NCI-H1436 (cell line): ENCODE measurements around the gene SAMD3.
"Not testable (repeated sequence)": the region's sequence is repeated elsewhere in the genome, so short reads cannot be mapped to it uniquely, and the experiment has no call there.

ENCODE experiments used
- DNase-seq: peaks from one replicate; lab custom pipeline; 2025; lab: John Stamatoyannopoulos, UW

The SAMD3 gene

DNA sequence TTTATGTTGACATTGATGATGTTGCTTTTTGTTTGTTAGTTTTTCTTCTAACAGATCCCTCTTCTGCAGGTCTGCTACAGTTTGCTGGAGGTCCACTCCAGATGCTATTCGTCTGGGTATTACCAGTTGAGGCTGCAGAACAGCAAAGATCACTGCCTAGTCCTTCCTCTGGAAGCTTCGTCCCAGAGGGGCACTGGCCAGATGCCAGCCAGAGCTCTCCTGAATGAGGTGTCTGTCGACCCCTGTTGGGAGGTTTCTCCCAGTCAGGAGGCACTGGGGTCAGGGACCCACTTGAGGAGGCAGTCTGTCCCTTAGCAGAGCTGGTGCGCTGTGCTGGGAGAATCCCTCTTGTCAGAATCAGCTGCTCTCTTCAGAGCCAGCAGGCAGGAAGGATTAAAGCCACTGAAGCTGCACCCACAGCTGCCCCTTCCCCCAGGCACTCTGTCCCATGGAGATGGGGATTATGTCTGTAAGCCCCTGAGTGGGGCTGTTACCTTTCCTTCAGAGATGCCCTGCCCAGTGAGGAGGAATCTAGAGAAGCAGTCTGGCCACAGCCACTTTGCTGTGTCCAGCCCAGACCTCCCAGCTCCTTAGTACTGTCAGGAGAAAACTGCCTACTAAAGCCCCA, 49.3 kb downstream of the SAMD3 start:
- not testable (repeated sequence) for DNase-seq

GRCh38 chr6:130170160-130170559, 52.6 kb downstream of the SAMD3 start:
- not testable (repeated sequence) for DNase-seq

DNA sequence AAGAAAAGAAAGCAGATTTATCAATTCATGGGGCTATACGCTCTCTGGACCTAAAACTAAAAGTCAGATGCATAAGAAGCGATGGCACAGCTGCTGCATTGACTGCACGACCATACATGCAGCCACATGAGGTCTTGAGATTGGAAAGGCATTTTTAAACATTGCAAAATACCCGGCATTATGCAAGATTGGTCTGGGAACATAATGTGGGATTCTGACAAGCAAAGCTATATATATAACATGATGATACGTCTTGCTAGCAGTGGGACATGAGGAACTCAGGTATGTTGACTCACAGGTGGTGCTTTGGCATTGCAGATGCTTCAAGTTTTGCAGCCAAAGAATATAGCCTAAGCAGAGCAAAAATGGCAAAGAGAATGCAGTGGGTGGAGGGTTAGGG, 55.1 kb downstream of the SAMD3 start:
- DNase-seq: no peak

- DNase-seq: no peak
Measured at GRCh38 chr6:130164251-130164650, 58.5 kb downstream of the SAMD3 start.

GRCh38 chr6:130163266-130163665, 59.5 kb downstream of the SAMD3 start:
- no peak for DNase-seq

- no peak for DNase-seq
Measured at GRCh38 chr6:130162421-130162820, 60.3 kb downstream of the SAMD3 start.

- no peak for DNase-seq
Measured at GRCh38 chr6:130161683-130162404, 60.9 kb downstream of the SAMD3 start.

DNA sequence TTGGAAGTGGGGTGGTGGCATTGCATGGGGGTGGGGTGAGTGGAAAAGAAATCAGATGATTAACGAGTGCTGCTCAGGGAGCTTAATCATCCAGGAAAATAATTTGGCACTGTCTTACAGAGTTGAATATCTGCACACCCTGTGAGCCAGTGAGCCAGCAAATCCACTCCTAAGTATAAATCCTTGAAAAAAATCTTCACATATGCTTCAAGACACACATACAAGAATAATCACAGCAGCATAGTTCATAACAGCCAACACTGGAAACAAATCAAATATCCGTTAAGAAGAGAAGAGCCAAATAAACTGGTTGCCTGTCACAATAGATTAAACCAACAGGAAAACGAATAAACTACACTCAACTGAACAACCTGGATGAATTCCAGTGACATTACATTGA, 62.8 kb downstream of the SAMD3 start:
- DNase-seq: no peak

- DNase-seq: no peak
Measured at GRCh38 chr6:130158548-130158947, 64.2 kb downstream of the SAMD3 start.

GRCh38 chr6:130158056-130158455, 64.7 kb downstream of the SAMD3 start:
- DNase-seq: no peak

DNA sequence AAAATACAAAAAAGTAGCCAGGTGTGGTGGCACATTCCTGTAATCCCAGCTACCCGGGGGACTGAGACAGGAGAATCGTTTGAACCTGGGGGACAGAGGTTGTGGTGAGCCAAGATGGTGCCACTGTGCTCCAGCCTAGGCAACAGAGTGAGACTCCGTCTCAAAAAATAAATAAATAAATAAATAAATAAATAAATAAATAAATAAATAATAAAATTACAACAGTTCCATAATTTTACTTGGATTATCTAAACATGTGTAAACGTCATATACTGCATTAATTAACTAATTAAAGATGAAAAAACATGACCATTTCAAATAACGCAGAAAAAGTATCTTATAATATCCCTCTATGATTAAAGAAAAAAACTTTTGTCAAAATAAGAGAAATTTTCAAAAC, 65.8 kb downstream of the SAMD3 start:
- DNase-seq: no peak

GRCh38 chr6:130152908-130153510, 69.7 kb downstream of the SAMD3 start:
- no peak for DNase-seq

DNA sequence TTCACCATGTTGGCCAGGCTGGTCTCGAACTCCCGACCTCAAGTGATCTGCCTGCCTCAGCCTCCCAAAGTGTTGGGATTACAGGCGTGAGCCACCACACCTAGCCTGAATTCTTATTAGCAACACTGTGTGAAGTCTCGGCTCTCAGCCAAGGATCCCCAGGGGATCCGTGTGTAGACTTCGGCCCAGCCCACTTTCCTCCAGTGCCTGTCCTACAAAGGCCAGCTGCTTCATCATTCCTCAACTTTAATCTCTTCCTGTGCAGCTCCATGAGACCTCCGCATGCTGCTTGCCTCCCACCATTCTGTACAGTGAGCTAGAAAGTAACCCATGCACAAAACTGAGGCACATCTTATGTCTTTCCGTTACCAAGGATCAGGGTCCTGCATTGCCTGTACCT, 71.8 kb downstream of the SAMD3 start:
- no peak for DNase-seq

DNA sequence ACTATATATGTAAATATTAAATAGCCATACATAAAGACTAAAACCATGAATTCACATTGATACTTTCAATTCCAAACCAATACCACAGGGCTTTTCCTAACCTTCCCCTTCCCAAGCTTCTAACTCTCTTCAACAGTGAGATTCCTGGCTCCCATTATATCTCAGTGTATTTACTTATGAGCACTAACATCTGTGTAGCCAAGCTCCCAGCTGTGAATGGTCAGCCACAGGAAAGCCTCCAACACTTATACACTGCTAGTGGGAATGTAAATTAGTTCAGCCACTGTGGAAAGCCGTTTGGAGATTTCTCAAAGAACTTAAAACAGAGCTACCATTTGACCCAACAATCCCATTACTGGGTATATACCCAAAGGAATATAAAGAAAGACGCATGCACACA, 73.7 kb downstream of the SAMD3 start:
- DNase-seq: not testable (repeated sequence)

- no peak for DNase-seq
Measured at GRCh38 chr6:130148181-130148580, 74.6 kb downstream of the SAMD3 start.

GRCh38 chr6:130147111-130147510, 75.6 kb downstream of the SAMD3 start:
- no peak for DNase-seq

- DNase-seq: no peak
Measured at GRCh38 chr6:130143709-130144108, 79.0 kb downstream of the SAMD3 start.

DNA sequence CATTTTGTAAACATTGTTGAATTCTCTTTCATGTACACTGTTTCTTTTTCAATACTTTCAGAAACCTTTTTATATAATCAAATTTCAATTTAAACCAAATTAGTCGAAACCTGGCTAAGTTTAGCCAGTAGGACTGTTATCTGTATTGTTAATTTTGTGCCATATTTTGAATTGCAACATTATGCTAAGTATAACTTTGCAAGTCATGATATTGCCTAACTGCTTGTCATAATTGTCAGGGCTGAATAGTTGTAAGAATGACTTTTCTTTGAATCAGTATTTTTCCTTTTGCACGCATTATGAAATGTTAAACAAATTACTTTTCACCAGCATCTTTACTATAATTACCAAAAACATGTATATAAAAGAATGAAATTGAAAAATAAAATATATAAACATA, 82.7 kb downstream of the SAMD3 start:
- no peak for DNase-seq

GRCh38 chr6:130138909-130139242, 83.9 kb downstream of the SAMD3 start:
- no peak for DNase-seq

GRCh38 chr6:130138116-130138908, 84.4 kb downstream of the SAMD3 start:
- no peak for DNase-seq

DNA sequence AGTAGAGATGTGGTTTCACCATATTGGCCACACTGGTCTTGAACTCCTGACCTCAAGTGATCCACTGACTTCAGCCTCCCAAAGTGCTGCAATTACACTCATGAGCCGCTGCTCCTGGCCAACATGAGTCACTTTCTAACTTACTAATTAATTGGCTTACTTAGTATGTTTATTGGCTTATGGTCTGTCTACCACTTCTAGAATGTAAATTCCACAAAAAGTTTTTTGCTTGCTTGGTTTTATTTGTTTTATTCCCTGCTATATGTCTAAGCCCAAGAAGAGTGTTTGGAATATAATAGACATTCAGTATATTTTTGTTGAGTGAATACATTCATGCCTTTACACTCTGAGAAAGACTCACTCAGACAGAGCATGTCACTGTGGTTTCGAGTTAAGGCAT, 86.0 kb downstream of the SAMD3 start:
- DNase-seq: no peak

GRCh38 chr6:130134582-130134981, 88.2 kb downstream of the SAMD3 start:
- DNase-seq: no peak

GRCh38 chr6:130132286-130132701, 90.5 kb downstream of the SAMD3 start:
- no peak for DNase-seq
